ENCODE results near the gene PTGR2.

- TF ChIP-seq CTCF (IDR thresholded peaks at IDR 0.05; ENCODE audit: low read length) (no peak), EZH2 (IDR thresholded peaks at IDR 0.05; ENCODE audit: borderline replicate concordance, low read length) (no peak)
These were observed 35.1 kb downstream of the PTGR2 start, which contains the start of gene ZNF410 for GRCh38 chr14:73886449-73887317.

All from OCI-LY1 (cell line).